Esophagus muscularis mucosa (tissue), 4 donors: ENCODE data around the gene AGBL1.

Experiments
- CTCF ChIP-seq, 3 experiments: fragments of 200-600 bp in 2 of 3; fragments of 450-650 bp in 1 of 3; sonication (generic) in 2 of 3; IDR thresholded peaks; one replicate each; pipeline ENCODE4 v1.5.1; 2017 to 2019; ENCODE audit warnings: antibody characterized with exemption in 3 of 3, mild to moderate bottlenecking in 2 of 3, moderate library complexity in 1 of 3
- EP300 ChIP-seq: sonication (generic); formaldehyde crosslinking; IDR thresholded peaks from one replicate; pipeline ENCODE4 v1.6.1; 2017; ENCODE audit warnings: antibody characterized with exemption
- POLR2A ChIP-seq: fragments of 450-650 bp; IDR thresholded peaks from one replicate; pipeline ENCODE4 v1.6.1; 2017; ENCODE audit warnings: antibody characterized with exemption, moderate library complexity, mild to moderate bottlenecking, low read depth
- POLR2AphosphoS5 ChIP-seq, 2 donors: sonication (generic); formaldehyde crosslinking; IDR thresholded peaks; one replicate each; pipeline ENCODE4 v1.6.1; 2017; ENCODE audit warnings: antibody characterized with exemption in 2 of 2

GRCh38 chr15:86865920-86866319 lies 786.2 kb downstream of the AGBL1 start:
- TF ChIP-seq POLR2AphosphoS5 (IDR thresholded peaks at IDR 0.05) (no peak), CTCF (IDR thresholded peaks at IDR 0.05) (no peak), EP300 (no peak), POLR2A (no peak)
